ENCODE results near the gene ERP29.

Gene ERP29

GRCh38 chr12:111978545-111978944 lies 34.7 kb upstream of the ERP29 start:
- H3K27ac ChIP-seq = no peak overlapping the region
- TF ChIP-seq ZFX (IDR thresholded peaks at IDR 0.05; ENCODE audit: borderline replicate concordance) = no peak
- no peak for TF ChIP-seq CTCF (IDR thresholded peaks at IDR 0.05)

- H3K27ac ChIP-seq = no peak overlapping the region
- TF ChIP-seq ZFX (IDR thresholded peaks at IDR 0.05; ENCODE audit: borderline replicate concordance) (no peak), CTCF (IDR thresholded peaks at IDR 0.05) (no peak)
Observed at GRCh38 chr12:111980598-111980997, 32.6 kb upstream of the ERP29 start.

- no peak for TF ChIP-seq ZFX (IDR thresholded peaks at IDR 0.05; ENCODE audit: borderline replicate concordance)
- H3K27ac ChIP-seq = no peak overlapping the region
Observed at GRCh38 chr12:111981987-111982386, 31.2 kb upstream of the ERP29 start.

GRCh38 chr12:111984820-111985219 lies 28.4 kb upstream of the ERP29 start:
- no peak overlapping the region for H3K27ac ChIP-seq

GRCh38 chr12:111991535-111991934 lies 21.7 kb upstream of the ERP29 start:
- TF ChIP-seq CTCF (IDR thresholded peaks at IDR 0.05) = no peak
- TF ChIP-seq ZFX (IDR thresholded peaks at IDR 0.05; ENCODE audit: borderline replicate concordance) = no peak
- no peak overlapping the region for H3K27ac ChIP-seq

More at GRCh38 chr12:111984820-111985219, 28.4 kb upstream of the ERP29 start:
- TF ChIP-seq ZFX (IDR thresholded peaks at IDR 0.05; ENCODE audit: borderline replicate concordance) (no peak), CTCF (IDR thresholded peaks at IDR 0.05) (no peak)

GRCh38 chr12:111991946-111992345 lies 21.3 kb upstream of the ERP29 start:
- H3K27ac ChIP-seq = no peak overlapping the region
- no peak for TF ChIP-seq CTCF (IDR thresholded peaks at IDR 0.05)
- TF ChIP-seq ZFX (IDR thresholded peaks at IDR 0.05; ENCODE audit: borderline replicate concordance) = no peak

GRCh38 chr12:111992464-111992863 lies 20.8 kb upstream of the ERP29 start:
- H3K27ac ChIP-seq = no peak overlapping the region
- TF ChIP-seq CTCF (IDR thresholded peaks at IDR 0.05) (no peak), ZFX (IDR thresholded peaks at IDR 0.05; ENCODE audit: borderline replicate concordance) (no peak)
